ENCODE results near the gene LRCOL1.

DNA sequence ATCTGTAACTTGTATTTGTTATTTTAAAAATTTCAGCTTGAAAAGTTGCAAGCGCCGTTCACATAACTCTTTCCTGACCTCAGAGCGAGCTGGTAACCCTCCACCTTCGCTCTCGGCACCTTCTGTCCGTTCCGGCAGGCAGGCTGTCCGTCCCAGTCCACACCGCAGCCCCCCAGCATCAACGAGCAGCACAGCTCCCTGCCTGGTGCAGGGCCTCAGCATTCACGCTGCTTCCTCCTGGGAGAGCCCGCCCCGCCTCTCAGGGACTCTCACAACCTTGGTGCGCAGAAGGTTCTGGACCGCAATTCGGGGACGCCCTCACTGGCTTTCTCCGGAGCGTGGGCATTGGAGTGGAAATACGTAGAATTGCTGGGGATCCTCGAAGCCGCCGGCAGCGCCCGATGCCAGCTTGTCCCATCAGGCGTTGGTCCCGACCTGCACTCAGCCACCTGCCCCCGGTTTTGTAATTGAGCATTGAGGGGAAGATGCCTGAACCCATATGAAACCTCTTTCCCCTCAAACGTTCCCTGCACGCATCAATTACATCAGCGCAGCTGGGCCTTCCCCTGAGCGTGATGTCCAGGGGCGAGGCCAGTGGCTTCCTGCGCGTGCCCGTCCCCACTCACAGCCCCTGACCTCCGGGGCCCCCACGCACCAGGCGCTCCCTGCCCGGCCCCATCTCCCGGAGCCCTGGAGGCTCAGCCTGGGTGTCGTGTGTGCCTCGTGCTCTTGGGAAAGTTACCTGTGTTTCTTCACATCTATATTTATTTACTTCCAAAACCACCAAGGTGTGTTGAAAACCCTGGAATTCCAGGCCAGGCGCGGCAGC, 19.1 kb downstream of the LRCOL1 start:
- TF ChIP-seq, protein P1, sequence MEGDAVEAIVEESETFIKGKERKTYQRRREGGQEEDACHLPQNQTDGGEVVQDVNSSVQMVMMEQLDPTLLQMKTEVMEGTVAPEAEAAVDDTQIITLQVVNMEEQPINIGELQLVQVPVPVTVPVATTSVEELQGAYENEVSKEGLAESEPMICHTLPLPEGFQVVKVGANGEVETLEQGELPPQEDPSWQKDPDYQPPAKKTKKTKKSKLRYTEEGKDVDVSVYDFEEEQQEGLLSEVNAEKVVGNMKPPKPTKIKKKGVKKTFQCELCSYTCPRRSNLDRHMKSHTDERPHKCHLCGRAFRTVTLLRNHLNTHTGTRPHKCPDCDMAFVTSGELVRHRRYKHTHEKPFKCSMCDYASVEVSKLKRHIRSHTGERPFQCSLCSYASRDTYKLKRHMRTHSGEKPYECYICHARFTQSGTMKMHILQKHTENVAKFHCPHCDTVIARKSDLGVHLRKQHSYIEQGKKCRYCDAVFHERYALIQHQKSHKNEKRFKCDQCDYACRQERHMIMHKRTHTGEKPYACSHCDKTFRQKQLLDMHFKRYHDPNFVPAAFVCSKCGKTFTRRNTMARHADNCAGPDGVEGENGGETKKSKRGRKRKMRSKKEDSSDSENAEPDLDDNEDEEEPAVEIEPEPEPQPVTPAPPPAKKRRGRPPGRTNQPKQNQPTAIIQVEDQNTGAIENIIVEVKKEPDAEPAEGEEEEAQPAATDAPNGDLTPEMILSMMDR (IDR thresholded peaks at IDR 0.05), result no peak
- TF ChIP-seq POLR2A (IDR thresholded peaks at IDR 0.05), result no peak
